ENCODE measurements around the gene ARMC5. TPM values are rescaled to one million over a fixed set of nuclear protein-coding genes. Genes with fewer than 3 reads are reported as not detected.

Gene ARMC5
- total RNA-seq, 1 experiment from 2014 or later, result 33.1 TPM

DNA sequence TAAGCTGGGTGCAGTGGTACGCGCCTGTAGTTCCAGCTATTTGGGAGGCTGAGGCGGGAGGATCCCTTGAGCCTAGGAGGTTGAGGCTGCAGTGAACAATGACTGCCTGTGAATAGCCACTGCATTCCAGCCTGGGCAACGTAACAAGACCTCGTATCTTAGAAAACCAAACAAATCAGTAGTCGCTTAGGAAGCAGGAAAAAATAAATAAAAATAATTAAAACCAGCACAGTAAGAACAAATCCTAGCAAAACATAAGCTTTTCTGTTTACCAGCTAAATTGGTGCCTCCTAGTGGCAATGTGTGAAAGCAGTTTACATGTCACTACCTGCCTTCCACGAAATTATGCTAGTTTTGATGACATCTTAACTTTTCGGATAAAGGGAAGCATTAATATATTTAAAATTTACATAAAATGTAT lies 1.3 kb downstream of the ARMC5 start:
- no peak for DNase-seq (ENCODE audit: low spot score)

DNA sequence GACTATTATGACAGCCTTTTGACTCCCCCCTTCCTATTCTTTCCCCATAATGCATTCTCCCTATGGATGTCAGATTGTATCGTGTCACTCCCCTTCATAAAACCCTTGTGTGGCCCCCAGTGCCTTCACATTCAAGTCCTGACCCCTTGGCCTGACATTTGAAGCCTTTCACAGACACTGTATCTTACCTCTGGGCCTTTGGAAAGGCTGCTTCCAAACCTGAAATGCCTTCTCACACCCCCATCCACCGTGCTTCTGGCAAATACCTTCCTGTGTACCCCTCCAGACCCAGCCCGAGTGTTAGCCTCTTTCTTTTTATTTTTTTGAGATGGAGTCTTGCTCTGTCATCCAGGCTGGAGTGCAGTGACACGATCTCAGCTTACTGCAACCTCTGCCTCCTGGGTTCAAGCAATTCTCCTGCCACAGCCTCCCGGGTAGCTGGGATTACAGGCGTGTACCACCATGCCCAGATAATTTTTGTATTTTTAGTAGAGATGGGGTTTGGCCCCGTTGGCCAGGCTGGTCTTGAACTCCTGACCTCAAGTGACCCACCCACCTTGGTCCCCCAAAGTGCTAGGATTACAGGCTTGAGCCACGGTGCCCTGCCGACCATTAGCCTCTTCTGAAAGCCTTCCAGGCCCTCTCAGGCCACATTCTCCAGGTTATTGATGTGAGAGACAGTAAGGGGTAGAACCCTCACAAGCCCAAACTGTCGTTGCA lies 2.1 kb downstream of the ARMC5 start:
- no peak for DNase-seq (ENCODE audit: low spot score)

DNA sequence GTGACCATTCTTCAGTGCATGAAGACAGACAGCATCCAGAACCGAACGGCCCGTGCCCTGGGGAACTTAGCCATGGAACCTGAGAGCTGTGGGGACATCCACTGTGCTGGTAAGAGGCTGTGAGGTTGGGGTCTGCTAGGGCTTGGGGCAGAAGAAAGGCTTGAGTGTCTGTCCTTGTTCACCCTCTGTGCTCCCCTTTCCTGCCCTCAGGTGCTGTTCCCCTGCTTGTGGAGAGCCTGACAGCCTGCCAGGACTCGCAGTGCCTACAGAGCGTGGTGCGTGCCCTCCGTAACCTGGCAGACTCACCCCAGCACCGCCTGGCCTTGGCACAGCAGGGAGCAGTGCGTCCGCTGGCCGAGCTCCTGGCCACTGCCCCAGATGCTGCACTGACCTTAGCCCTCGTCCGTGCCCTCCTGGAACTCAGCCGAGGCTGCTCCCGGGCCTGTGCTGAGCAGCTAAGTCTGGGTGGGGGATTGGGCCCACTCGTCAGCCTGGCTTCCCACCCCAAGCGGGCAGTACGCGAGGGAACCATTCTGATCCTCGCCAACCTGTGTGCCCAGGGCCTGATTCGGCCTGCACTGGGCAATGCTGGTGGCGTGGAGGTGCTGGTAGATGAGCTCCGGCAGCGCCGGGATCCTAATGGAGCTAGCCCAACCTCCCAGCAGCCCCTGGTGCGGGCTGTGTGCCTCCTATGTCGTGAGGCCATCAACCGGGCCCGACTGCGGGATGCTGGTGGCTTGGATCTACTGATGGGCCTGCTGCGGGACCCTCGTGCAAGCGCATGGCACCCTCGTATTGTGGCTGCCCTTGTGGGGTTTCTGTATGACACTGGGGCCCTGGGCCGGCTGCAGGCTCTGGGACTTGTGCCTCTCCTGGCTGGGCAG lies 2.9 kb downstream of the ARMC5 start:
- DNase-seq (ENCODE audit: low spot score), result no peak

DNA sequence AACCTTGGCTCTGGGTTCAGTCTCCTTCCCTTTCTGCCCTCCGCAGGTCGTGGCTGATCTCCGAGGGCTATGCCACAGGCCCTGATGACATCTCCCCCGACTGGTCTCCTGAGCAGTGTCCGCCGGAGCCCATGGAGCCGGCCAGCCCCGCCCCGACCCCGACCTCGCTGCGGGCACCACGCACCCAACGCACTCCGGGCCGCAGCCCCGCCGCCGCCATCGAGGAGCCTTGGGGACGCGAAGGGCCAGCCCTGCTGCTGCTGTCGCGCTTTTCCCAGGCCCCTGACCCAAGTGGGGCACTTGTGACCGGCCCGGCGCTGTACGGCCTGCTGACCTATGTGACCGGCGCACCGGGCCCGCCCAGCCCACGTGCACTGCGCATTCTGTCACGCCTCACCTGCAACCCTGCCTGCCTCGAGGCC lies 5.1 kb downstream of the ARMC5 start:
- no peak for DNase-seq (ENCODE audit: low spot score)

DNA sequence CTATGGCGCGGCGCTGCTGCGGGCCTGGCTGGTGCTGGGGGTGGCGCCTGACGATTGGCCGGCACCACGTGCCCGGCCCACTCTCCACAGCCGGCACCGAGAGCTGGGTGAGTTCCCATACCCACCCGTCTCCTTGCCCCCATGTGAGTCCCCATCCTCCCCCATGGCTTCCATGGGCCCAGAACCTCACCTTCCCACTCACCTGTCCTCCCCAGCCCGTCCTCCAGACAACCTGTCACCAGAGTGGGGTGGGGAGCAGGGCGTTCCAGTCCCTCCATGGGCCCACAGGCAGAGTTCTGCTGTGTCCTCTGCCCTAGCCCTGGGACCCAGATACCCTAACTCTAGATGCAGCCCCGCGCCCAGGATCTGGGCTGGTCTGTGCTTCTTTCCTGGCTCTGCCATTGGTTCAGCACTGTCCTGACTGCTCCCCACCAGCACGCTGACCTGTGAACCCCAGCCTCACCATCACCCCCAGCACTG lies 5.5 kb downstream of the ARMC5 start:
- DNase-seq (ENCODE audit: low spot score), result no peak

DNA sequence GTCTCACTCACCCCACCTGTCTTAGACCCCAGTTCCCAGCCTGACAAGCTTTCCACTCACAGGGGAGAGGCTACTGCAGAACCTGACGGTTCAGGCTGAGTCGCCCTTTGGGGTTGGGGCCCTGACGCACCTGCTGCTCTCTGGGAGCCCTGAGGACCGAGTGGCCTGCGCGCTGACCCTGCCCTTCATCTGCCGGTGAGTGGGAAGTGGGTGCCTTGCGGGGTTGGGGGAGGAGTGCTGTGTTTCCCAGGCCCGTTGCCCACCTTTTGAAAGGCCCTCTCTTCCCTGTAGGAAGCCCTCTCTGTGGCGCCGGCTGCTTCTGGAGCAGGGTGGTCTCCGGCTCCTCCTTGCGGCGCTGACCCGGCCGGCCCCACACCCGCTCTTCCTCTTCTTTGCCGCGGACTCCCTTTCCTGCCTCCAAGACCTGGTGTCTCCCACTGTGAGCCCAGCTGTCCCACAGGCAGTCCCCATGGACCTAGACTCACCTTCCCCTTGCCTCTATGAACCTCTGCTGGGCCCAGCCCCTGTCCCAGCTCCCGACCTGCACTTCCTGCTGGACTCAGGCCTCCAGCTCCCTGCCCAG lies 6.6 kb downstream of the ARMC5 start:
- no peak for DNase-seq (ENCODE audit: low spot score)

DNA sequence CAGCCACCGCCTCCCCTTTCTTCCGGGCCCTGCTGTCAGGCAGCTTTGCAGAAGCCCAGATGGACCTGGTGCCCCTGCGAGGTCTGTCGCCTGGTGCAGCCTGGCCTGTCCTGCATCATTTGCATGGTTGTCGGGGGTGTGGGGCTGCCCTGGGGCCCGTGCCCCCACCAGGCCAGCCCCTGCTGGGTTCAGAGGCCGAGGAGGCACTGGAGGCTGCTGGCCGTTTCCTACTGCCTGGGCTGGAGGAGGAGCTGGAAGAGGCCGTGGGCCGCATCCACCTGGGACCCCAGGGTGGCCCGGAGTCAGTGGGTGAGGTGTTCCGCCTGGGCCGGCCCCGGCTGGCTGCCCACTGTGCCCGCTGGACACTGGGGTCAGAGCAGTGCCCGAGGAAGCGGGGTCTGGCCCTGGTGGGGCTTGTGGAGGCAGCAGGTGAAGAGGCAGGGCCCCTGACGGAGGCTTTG lies 7.1 kb downstream of the ARMC5 start:
- no peak for DNase-seq (ENCODE audit: low spot score)

DNA sequence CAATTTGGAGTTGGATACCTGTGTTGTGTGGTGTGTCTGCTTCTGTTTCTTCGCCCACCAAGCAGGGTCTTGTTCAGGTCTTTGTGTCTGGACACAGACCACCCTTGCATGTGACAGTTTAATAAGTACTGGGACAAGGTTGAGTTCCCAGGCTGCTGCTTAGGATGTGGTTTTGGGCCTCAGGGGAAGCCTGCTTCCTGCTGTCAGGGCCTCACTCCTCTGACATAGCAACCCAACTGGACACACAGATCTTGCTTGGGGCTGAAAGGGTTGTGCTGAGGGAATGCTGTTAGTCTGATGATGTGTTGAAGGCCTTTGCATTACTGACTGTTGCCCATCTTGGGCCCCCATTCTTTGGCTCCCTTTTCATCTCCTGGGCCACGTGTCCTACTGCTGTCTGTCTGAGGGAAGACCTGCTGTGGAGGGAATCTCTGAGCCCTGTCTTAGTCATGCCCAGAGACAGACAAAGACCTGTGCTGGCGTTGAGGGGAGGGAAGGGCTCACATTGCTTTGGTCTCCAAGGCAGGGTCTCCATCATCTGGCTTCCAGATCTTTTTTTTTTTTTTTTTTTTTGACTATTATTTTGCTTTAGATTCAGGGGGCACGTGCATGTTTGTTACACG lies 8.0 kb downstream of the ARMC5 start:
- no peak for DNase-seq (ENCODE audit: low spot score)

DNA sequence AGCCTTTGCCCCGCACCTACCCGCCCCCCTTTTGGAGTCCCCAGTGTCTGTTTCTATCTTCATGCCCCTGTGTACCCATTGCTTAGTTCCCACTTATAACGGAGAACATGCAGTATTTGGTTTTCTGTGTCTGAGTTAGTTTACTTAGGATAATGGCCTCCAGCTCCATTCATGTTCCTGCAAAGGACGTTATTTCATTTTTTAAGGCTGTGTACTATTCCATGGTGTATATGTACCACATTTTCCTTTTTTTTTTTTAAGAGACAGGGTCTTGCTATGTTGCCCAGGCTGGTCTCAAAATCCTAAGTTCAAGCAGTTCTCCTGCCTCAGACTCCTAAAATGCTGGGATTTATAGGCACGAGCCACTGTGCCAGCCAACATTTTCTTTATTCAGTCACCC lies 8.6 kb downstream of the ARMC5 start:
- DNase-seq (ENCODE audit: low spot score), result no peak

DNA sequence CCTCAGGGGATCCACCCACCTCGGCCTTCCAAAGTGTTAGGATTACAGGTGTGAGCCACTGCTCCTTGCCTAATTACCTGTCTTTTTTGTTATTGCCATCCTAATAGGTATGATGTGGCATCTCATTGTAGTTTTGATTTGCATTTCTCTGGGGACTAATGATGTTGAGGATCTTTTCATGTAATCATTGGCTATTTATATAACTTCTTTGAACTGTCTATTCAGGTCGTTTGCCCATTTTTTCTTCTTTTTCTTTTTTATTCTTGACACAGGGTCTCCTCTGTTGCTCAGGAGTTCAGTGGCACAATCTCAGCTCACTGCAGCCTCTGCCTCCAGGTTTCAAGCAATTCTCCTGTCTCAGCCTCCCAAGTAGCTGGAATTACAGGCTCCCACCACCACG lies 11.3 kb downstream of the ARMC5 start:
- DNase-seq (ENCODE audit: low spot score), result no peak

DNA sequence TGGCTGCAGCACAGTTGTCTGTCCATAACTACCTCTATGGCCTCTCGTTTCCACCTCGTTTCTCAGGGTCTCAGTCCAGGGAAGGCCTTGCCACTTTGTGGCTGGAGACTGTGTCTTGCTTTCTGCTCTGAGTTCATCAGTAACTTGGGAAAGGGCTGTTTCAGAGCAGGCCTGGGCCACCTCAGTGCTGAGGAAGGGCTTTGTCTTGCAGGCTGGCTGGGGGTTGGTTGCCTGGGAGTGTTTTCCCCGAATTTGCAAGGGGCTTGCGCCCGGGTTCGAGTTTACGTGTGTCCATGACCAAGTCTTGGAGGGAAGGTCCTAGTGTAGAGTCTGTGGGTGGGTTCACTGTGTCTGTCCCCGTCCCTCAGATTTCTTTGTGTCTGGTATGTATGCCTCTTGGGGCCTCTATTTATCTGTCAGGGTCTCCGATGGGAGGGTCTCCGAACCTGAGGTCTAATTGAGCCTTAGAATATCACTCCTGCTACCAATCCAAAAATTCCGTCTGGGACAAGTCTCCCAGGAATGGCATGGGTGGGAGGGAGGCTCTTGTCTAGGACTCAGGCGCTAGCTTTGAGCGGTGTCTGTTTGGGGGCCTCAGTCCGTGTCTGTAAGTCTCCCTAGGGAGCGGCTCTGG lies 12.1 kb downstream of the ARMC5 start:
- DNase-seq (ENCODE audit: low spot score), result no peak

DNA sequence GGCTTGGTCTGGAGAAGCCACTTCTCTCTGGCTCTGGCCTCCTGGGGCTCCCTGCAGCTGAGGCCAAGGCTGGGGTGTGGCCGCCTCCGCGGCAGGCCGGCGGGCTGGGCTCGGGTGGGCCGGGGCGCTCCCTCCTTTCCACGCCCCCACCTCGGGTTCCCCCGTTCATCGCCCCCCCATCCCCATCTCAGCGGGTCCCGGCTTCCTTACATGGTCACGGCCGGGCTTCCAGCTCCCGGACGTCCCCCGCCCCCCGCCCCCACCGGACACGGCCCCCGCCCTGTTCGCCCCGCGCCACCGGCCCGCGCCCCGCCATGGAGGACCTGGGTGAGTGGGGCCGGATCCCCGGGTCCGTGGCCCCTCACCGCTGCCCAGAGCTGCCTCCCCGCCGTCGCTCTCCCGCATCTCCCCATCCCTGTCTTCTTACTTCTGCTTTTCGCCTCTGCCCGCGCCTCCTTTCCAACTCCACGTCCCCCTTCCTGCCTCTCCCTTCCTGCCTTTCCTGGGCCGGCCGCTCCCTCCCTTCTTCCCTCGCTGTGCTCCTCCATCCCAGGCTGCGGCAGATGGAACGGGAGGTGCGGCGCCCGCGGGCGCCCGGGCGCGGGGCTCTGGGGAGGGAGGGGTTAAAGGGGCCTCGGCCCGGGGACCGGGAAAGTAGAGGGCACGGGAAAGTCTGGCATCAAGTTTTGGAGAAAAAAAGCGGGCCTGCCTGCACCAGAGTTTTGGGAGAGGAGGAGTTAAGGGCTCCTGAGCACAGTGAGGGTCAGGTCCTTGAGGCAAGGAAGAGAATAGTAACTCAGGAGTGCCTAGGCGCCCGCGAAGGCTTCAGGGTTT lies 12.8 kb downstream of the ARMC5 start, which contains the start of gene TGFB1I1:
TGFB1I1 (plus strand) TSS at position 278 of the 834 bp plus-strand sequence; CDS start at position 315, 37 bp downstream.
- no peak for DNase-seq (ENCODE audit: low spot score)

DNA sequence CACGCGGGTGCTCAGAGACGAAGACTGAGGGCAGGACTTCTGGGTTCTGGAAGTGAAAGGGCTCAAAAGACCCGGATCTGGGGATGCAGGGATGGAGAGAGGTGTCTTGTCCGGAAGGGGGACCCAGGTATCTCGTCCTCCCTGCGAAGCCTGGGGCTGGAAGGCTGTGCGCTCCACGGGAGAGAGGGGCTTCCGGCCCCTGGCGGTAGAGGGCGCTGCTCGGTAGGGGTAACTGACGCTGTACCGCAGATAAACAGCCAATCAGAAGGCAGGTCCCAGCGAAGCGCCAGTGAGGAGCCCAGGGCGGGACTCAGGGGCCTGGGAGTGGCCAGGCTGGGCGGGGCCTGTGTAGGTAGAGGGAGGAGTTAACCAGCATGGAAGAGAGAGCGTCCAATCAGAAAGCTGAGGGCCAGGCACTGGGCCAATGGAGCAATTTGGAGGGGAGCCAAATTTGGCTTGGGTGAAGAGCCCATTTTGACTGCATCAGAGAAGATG lies 13.5 kb downstream of the ARMC5 start:
- DNase-seq (ENCODE audit: low spot score), result peak; percentile 82

DNA sequence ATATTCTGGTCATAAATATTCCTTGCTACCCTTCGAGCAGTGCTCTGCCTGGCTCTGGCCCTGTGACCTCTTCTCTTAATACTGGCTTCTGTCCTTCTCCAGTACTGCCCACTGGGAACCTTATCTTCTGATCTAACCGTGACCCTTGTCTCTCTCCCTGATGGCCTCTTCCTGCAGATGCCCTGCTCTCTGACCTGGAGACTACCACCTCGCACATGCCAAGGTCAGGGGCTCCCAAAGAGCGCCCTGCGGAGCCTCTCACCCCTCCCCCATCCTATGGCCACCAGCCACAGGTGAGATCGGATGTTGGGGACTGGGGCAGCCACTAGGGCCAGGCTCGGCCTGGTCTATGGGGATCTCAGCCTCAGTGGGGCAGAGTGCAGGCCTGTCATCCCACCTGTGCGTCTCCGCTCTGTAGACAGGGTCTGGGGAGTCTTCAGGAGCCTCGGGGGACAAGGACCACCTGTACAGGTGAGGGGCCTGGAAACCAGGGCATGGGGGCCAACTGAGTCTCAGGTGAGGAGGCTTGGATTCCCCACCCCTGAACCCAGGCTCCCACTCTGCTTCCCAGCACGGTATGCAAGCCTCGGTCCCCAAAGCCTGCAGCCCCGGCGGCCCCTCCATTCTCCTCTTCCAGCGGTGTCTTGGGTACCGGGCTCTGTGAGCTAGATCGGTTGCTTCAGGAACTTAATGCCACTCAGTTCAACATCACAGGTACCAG lies 14.1 kb downstream of the ARMC5 start:
- DNase-seq (ENCODE audit: low spot score), result no peak

DNA sequence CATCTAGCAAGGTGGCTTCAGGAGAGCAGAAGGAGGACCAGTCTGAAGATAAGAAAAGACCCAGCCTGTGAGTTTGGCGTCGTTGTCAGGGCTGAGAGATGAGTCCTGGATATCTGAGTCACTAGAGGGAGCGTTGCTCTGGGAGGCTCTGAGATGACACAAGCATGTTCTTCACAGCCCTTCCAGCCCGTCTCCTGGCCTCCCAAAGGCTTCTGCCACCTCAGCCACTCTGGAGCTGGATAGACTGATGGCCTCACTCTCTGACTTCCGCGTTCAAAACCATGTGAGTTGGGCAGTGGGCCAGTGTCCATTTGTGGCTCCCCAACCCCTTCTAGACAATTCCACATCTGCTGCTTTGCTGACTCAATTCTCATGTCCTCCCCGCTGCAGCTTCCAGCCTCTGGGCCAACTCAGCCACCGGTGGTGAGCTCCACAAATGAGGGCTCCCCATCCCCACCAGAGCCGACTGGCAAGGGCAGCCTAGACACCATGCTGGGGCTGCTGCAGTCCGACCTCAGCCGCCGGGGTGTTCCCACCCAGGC lies 14.9 kb downstream of the ARMC5 start:
- no peak for DNase-seq (ENCODE audit: low spot score)

DNA sequence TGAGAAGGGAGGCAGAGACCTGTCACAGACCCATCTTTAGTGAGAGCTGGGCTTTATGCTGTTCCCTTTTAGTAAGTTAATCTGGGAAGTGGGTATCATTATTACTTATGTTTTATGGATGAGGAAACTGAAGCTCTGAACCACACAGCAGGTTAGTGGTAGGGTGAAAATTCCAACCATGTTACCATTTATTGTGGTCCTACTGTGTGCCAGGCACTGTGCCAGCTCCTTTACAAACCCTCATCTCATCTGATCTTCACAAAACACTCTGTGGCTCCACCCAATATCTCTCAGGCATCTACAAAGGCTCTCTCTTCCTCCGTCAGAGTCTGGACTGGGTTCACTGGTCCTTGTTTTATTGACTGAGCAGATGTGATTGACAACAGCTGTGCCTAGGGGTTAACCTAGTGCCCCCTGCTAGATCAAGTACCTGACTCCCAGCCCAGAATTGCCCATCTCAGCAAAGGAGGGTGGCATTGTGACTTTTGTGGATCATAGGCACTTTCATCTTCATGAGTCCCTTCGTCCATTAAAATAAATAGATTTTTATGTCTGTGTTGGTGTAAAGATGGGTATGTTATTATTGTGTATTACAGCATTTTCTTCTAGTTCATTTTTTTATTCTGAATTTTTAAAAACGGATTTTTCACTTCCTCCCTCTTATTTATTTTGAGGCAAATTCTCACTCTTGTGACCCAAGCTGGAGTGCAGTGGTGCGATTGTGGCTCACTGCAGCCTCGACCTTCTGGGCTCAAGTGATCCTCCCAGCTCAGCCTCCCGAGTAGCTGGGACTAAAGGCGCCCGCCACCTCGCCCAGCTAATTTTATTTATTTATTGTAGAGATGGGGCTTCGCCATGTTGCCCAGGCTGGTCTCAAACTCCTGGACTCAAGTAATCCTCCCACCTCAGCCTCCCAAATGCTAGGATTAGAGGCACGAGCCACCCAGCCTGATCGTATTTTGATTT lies 15.8 kb downstream of the ARMC5 start:
- no peak for DNase-seq (ENCODE audit: low spot score)

DNA sequence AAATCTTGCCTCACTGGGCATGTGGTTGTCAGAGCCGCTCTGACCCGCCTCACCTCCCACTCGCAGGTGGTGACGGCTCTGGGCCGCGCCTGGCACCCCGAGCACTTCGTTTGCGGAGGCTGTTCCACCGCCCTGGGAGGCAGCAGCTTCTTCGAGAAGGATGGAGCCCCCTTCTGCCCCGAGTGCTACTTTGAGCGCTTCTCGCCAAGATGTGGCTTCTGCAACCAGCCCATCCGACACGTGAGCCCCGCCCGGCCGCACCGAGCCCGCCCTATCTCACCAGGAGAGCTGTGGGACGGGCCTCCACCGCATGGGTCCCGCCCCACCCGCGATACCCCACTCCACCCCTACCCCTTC lies 16.6 kb downstream of the ARMC5 start:
- DNase-seq (ENCODE audit: low spot score), result no peak

All from HT-29 (cell line).